ENCODE measurements around the gene AKT2. TPM values are rescaled to one million over a fixed set of nuclear protein-coding genes. Genes with fewer than 3 reads are reported as not detected.

AKT2 gene
- polyA plus RNA-seq, 1 donor from 2014 or later: 131 TPM

DNA sequence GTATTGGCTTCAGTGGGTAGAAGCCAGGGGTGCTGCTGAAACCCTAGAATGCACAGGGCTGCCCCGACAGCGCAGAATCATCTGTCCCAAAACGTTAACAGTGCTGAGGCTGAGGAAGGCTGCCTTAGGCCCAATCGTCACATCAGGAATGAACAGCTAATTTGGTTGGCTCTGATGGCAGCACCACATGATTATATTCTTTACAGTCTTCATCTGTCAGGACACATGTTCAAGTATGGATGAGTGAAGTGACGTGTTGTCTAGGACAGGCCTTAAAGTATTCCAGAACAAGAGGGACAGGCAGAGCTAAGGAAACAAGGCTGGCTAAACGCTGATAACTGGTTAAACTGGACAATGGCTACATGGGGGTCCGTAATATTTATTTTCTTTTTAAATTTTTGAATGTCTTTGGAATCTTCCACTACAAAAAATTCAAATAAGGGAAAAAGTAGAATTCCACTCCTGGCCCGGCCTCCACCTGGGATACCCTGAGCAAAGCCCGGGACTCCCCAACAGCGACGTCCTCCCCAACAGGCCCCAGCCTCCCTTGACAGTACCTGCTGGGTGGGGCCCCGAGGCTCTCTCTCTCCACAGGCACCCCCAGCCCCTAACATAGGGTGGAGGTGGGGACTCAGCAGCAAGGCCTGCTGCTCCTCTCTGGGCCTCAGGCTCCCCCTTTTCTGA is 43.9 kb downstream of the AKT2 start:
- Histone ChIP-seq H3K4me3 (ENCODE audit: low read length) (no peak overlapping the region), H3F3A (ENCODE audit: insufficient read depth, low read length, poor library complexity, severe bottlenecking) (no peaks in the 10 kb centered on the region), H3K27me3 (ENCODE audit: insufficient read depth, low read depth, low read length) (no peaks in the 10 kb centered on the region), H3K36me3 (ENCODE audit: insufficient read depth, low read length) (no peaks in the 10 kb centered on the region), H3K9me2 (ENCODE audit: insufficient read depth, low read length) (no peaks in the 10 kb centered on the region), H3K79me2 (replicated peaks; ENCODE audit: insufficient read depth, low read length) (no peaks in the 10 kb centered on the region), H3K27ac (ENCODE audit: low read length) (no peak overlapping the region), H2AFZ (ENCODE audit: low read depth, low read length) (no peak overlapping the region), H4K20me1 (ENCODE audit: insufficient read depth) (no peaks in the 10 kb centered on the region), H3K9me3 (ENCODE audit: low read length) (no peaks in the 10 kb centered on the region), H3K4me2 (ENCODE audit: low read length) (no peak overlapping the region), H3K9ac (ENCODE audit: low read length) (no peak overlapping the region)
- TF ChIP-seq EZH2 (IDR thresholded peaks at IDR 0.05; ENCODE audit: borderline replicate concordance, insufficient read depth, low read length, poor library complexity, severe bottlenecking) (no peak), SMC3 (conservative IDR thresholded peaks at IDR 0.05; ENCODE audit: poor library complexity) (no peak), EP300 (conservative IDR thresholded peaks at IDR 0.05; ENCODE audit: poor library complexity, severe bottlenecking) (no peak), MXI1 (conservative IDR thresholded peaks at IDR 0.05; ENCODE audit: poor library complexity, severe bottlenecking) (no peak), REST (IDR thresholded peaks at IDR 0.05; ENCODE audit: borderline replicate concordance) (no peak), POLR2AphosphoS5 (IDR thresholded peaks at IDR 0.05) (no peak)

GRCh38 chr19:40240332-40240731 is 44.8 kb downstream of the AKT2 start:
- Histone ChIP-seq H3K36me3 (ENCODE audit: insufficient read depth, low read length) (no peaks in the 10 kb centered on the region), H4K20me1 (ENCODE audit: insufficient read depth) (no peaks in the 10 kb centered on the region), H3K4me3 (ENCODE audit: low read length) (no peak overlapping the region), H3K9me2 (ENCODE audit: insufficient read depth, low read length) (no peaks in the 10 kb centered on the region), H3F3A (ENCODE audit: insufficient read depth, low read length, poor library complexity, severe bottlenecking) (no peaks in the 10 kb centered on the region), H3K9ac (ENCODE audit: low read length) (no peak overlapping the region), H3K27ac (ENCODE audit: low read length) (no peak overlapping the region), H3K4me2 (ENCODE audit: low read length) (no peak overlapping the region), H3K79me2 (replicated peaks; ENCODE audit: insufficient read depth, low read length) (no peaks in the 10 kb centered on the region), H3K9me3 (ENCODE audit: low read length) (no peaks in the 10 kb centered on the region), H2AFZ (ENCODE audit: low read depth, low read length) (no peak overlapping the region), H3K27me3 (ENCODE audit: insufficient read depth, low read depth, low read length) (no peaks in the 10 kb centered on the region)
- no peak for TF ChIP-seq EP300 (conservative IDR thresholded peaks at IDR 0.05; ENCODE audit: poor library complexity, severe bottlenecking)
- no peak for TF ChIP-seq TAF1 (IDR thresholded peaks at IDR 0.05; ENCODE audit: low read depth)
- no peak for TF ChIP-seq MXI1 (conservative IDR thresholded peaks at IDR 0.05; ENCODE audit: poor library complexity, severe bottlenecking)
- no peak for TF ChIP-seq SMC3 (conservative IDR thresholded peaks at IDR 0.05; ENCODE audit: poor library complexity)
- TF ChIP-seq CTCF (IDR thresholded peaks at IDR 0.05; ENCODE audit: poor library complexity, severe bottlenecking): no peak
- TF ChIP-seq RAD21 (conservative IDR thresholded peaks at IDR 0.05): no peak
- TF ChIP-seq POLR2AphosphoS5 (IDR thresholded peaks at IDR 0.05): no peak
- no peak for TF ChIP-seq REST (IDR thresholded peaks at IDR 0.05; ENCODE audit: borderline replicate concordance)
- no peak for TF ChIP-seq EZH2 (IDR thresholded peaks at IDR 0.05; ENCODE audit: borderline replicate concordance, insufficient read depth, low read length, poor library complexity, severe bottlenecking)

All from neural cell (in vitro differentiated cells).